GM21447 (cell line): Measurements from ENCODE around the gene HNRNPU.

Source experiments
- ATAC-seq: cut with Tn5 transposase; IDR thresholded peaks from one replicate; pipeline ENCODE4 v1.9.1; 2021; ENCODE audit not compliant: unreplicated experiment

HNRNPU gene

DNA sequence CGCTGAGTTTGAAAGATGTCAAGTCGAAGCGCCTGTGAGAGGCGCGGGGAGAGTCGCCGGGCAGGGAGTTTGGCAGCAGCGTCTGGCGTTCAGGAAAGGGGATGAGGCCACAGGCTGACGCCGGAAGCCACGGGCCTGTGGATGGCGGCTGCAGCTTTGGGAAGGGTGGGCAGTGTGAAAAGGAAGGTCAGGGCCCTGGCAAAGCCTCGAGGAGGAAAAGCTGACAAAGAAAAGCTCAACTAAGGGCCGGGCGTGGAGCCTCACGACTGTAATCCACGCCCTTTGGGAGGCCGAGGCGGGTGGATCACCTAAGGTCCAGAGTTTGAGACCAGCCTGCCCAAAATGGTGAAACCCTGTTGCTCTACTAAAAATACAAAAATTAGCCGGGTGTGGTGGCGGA lies 54.1 kb downstream of the HNRNPU start:
- no peak for ATAC-seq

DNA sequence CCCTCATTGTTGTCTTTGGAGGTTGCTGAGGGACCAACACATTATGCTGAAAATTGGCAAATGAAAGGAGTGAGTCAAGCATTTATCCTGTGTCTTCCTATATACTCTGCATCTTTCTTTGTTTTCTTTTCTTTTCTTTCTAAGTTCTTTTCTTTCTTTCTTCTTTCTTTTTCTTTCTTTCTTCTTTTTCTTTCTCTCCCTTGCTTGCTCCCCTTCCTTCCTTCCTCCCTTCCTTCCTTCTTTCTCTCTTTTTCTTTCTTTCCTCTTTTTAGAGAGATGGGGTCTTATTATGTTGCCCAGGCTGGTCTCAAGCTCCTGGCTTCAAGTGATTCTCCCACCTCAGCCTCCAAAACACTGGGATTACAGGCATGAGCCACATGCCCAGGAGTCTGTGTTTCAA lies 57.2 kb downstream of the HNRNPU start:
- ATAC-seq: no peak

DNA sequence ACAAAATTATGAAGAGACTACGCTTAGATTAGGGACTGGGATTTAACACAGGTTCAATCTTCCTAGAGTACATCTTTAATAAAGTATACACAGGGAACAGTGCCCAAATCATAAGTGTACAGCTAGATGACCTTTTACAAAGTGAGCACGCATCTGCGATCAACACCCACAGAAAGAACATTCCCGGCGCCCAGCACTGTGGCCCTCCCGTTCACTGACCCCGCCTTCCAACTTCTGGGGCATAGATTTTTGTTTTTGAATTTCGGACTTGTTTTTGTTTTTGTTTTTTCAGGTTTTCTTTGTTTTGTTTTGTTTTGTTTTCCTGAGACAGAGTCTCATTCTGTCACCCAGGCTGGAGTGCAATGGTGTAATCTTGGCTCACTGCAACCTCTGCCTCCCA lies 59.5 kb downstream of the HNRNPU start:
- ATAC-seq: no peak

DNA sequence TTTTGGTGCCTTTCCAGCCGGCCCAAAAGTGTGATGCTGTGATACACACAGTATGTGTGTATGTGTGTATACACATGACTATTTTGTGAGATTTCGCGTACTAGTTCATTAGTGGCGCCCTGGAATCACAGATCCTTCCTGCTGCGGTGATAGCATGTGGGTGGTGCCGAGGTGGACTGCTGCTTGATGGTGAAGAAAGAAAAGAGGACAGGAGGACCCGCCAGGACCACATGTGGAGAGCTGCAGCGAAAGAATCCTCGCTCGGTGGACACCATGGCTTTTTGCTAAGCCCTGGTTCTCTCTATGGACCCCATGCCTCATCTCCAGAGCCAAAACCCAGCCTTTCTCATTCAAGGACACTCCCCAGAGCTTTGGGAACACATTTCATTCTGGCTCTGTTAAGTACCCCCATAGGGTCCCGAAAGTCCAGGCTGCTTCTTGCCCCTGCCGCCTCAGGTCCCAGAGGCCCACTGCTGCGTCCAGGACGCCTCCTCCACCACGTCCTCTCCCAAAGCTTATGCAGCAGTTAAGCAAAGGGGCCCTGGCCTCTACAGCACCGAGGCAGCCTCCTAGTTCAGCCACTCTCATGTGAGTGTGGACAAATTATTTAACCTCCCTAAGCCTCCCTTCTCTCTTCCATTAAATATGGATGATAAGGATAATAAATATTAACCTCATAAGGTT lies 61.6 kb downstream of the HNRNPU start:
- ATAC-seq: no peak

DNA sequence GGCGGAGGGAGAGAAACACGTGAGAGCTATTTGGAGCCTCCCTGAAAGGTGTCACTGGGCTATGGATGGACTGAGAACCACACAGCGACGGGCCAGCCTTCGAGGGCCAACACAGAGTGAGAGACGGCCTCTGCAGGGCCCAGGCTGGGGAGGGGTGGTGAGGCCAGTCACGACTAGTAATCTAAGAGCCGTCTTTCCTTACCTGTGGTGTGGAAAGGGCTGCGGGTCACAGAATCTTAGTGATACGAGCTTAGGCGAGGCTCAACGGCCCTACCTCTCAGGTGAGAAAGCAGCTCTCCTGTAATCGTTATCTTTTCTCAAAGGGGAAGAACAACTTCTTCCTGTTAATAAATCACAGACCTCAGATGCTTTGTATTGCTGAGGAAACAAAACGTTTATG lies 62.3 kb downstream of the HNRNPU start:
- no peak for ATAC-seq

DNA sequence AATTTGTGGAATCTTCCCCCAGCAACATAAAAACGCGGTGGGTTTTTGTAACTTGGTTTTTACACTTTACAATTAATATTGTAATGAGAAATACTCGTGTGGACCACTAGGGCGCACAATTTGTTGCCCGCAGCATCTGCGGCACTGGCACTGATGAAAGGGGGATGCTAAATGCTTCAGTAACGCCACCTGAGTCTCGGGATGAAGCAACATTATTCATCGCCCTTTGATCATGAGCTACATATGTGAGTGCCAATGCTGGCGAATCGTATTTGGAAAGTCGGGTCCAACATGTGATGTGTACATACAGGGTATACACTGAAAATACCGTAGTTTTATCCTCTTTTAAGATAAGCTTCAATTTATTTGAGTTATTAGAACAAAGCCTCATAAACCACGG lies 63.1 kb downstream of the HNRNPU start:
- ATAC-seq: peak; percentile 86

DNA sequence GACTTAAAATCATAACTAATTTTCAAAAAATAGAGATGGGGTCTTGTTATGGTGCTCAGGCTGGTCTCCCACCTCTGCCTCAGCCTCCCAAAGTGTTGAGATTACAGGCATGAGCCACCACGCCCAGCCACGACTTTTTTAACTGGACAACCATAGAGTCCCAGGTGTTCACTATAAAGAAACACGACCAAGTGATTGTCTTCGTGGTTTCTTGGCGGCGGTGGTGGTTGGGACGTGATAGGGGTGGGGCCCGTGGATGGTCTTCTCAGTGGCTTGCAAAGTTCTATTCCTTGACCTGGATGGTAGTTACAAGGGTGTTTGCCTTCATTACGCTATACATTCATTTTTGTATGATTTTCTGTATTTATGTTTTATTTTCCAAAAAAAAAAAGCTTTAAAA lies 63.5 kb downstream of the HNRNPU start:
- no peak for ATAC-seq
